Activated B cell treated with CpG ODN at 0.5 μM for 24 hours (primary cell): ENCODE data around the gene MAPK8IP1. TPM values are rescaled to one million over a fixed set of nuclear protein-coding genes. Genes with fewer than 3 reads are reported as not detected.

Experiments
- ATAC-seq: fragments of 200-7000 bp; cut with Tn5 transposase; one replicate; pipeline ENCODE4 v1.10.0; 2021; ENCODE audit warnings: low read depth, mild to moderate bottlenecking, moderate library complexity
- CTCF ChIA-PET: fragments of 350-600 bp; sonication (Branson Sonifier 250); formaldehyde crosslinking; loops from one replicate; lab custom pipeline; 2021; ENCODE audit warnings: antibody characterized with exemption; lab: Charles Lee
- POLR2A ChIA-PET: fragments of 350-600 bp; sonication (Branson Sonifier 250); formaldehyde crosslinking; loops from one replicate; lab custom pipeline; 2021; ENCODE audit warnings: antibody characterized with exemption; lab: Charles Lee
- DNase-seq: peaks from one replicate; pipeline ENCODE4 v3.0.0; 2022
- H3K27ac Mint-ChIP-seq: one replicate; pipeline ENCODE4 v1.8.0; 2020; ENCODE audit warnings: mixed read lengths
- H3K27me3 Mint-ChIP-seq: one replicate; pipeline ENCODE4 v1.8.0; 2021; ENCODE audit warnings: mixed read lengths
- H3K36me3 Mint-ChIP-seq: one replicate; pipeline ENCODE4 v1.8.0; 2021; ENCODE audit warnings: low read depth, mixed read lengths
- H3K4me1 Mint-ChIP-seq: one replicate; pipeline ENCODE4 v1.8.0; 2021; ENCODE audit warnings: mixed read lengths
- H3K4me3 Mint-ChIP-seq: one replicate; pipeline ENCODE4 v1.8.0; 2020; ENCODE audit warnings: mild to moderate bottlenecking, mixed read lengths
- H3K9me3 Mint-ChIP-seq: one replicate; pipeline ENCODE4 v1.8.0; 2020; ENCODE audit warnings: mixed read lengths
- intact Hi-C: fragments of 100-400 bp; cut with micrococcal nuclease; formaldehyde crosslinking; loops from one replicate; pipeline ENCODE4 v1.15.1; 2024
- total RNA-seq: library from RNA; stranded (reverse); gene quantifications from 2 replicates; pipeline ENCODE4 v1.2.3, GENCODE V29; 2022
- TF ChIP-seq, protein P1 (sequence below): fragments of 200-600 bp; IDR thresholded peaks from one replicate; pipeline ENCODE4 v1.8.0; 2022; ENCODE audit warnings: antibody characterized with exemption, mild to moderate bottlenecking

MAPK8IP1 gene
- total RNA-seq, 1 donor from 2014 or later: 1.9 TPM

DNA sequence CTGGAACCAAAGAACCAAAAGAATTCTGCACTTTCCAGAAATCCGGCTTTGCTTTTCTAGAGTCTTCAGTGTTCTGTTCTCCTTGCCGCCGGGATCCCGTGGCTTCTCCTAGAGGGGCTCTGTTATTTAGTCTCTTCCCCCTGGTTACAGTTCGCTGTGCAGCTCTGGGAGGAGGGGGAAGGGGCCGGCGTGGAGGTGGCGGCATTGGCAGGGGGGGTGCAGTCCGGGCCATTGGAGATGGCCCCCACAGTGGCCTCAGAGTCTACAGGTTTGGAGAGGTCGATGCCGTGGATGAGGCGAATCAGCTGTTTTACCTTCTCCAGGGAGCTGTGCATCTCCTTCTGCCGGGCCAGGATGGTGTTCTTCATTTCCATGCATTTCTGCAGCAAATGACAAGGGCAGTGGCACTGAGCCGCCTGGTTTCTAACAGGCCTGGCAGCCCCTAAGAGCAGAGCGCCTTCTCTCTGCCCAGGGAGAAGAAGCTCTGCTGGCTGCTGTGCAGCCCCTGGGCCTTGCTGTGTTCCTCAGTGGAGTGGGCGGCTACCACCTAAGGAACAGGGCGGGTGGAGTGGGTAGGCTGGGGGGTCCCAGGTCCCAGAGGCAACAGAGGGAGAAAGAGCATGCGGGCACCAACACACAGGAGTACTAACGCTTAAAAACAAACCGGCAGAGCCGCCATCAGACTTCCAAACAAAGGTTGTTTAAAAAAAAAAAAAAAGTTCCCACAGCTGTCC lies 48.6 kb downstream of the MAPK8IP1 start:
- H3K4me3 Mint-ChIP-seq: peak overlapping the region; percentile 94
- POLR2A ChIA-PET: interaction anchor here (2.1 to 14.9 kb wide), 3 partner anchors 11 to 87 kb away, joined by 11 to 263 read pairs (median 22); partner anchors contain the start of genes CRY2 and PEX16
- ATAC-seq (no peak), DNase-seq (no peak)
- H3K36me3 Mint-ChIP-seq: peaks cover 36% of the 10 kb centered on the region
- peaks cover 97% of the 10 kb centered on the region for H3K4me1 Mint-ChIP-seq
- H3K9me3 Mint-ChIP-seq: no peaks in the 10 kb centered on the region
- TF ChIP-seq, protein P1, sequence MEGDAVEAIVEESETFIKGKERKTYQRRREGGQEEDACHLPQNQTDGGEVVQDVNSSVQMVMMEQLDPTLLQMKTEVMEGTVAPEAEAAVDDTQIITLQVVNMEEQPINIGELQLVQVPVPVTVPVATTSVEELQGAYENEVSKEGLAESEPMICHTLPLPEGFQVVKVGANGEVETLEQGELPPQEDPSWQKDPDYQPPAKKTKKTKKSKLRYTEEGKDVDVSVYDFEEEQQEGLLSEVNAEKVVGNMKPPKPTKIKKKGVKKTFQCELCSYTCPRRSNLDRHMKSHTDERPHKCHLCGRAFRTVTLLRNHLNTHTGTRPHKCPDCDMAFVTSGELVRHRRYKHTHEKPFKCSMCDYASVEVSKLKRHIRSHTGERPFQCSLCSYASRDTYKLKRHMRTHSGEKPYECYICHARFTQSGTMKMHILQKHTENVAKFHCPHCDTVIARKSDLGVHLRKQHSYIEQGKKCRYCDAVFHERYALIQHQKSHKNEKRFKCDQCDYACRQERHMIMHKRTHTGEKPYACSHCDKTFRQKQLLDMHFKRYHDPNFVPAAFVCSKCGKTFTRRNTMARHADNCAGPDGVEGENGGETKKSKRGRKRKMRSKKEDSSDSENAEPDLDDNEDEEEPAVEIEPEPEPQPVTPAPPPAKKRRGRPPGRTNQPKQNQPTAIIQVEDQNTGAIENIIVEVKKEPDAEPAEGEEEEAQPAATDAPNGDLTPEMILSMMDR: no peak
- no peaks in the 10 kb centered on the region for H3K27me3 Mint-ChIP-seq
- peak overlapping the region; percentile 97 for H3K27ac Mint-ChIP-seq
- CTCF ChIA-PET: interaction anchor here (1.0 to 2.5 kb wide), 3 partner anchors 10 to 73 kb away, joined by 3 to 12 read pairs (median 8); no protein-coding TSS in a partner anchor
- intact Hi-C loops: loop anchor here (1.0 to 10.0 kb wide), 4 partner anchors 11 to 1367 kb away; partner anchors contain the start of genes ARHGAP1, CD82, SLC35C1 and ZNF408

DNA sequence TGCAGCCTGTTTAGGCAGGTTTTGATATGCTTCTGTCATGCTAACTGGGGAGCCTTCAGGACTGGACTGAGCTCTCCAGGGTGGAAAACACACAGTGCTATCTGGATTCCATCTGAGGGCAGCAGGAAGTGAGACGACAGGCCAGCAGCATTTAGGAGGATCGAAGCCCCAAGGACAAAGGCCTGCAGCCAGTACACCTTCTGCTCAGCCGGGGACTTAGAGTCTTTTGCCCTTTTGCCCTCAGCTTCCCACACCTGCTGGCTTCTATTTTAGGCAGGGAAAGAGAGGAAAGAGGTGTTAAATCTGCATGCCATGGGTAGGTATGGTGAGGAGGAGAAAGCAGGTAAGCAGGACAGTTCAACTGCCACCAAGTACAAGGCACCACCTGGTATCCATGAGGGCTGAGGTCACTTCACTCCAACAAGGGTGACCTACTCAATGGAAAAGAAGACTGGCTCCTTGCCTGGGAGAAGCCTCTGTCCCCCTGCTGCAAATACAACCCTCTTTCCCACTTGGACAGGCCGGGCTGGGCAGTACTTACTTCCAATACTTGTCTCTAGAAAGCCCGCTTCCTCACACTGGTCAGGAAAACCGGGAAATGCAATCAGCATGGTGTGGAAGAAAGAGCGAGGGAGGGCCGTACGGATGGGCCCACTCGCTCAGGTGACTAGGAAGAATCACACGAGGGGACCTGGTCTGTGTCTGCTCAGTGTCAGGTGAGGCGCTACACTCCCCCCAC lies 49.3 kb downstream of the MAPK8IP1 start:
- Mint-ChIP-seq H3K36me3 (peaks cover 36% of the 10 kb centered on the region), H3K4me3 (peak overlapping the region; percentile 60), H3K9me3 (no peaks in the 10 kb centered on the region), H3K27ac (peak overlapping the region; percentile 97), H3K4me1 (peaks cover 98% of the 10 kb centered on the region), H3K27me3 (no peaks in the 10 kb centered on the region)
- ChIA-PET CTCF (interaction anchor here (1.0 to 2.5 kb wide), 5 partner anchors 11 to 72 kb away, joined by 3 to 13 read pairs (median 8); no protein-coding TSS in a partner anchor), POLR2A (interaction anchor here (0.7 to 14.9 kb wide), 6 partner anchors 9 to 1104 kb away, joined by 4 to 263 read pairs (median 18); partner anchors contain the start of genes CRY2 and PEX16)
- ATAC-seq (no peak), DNase-seq (no peak)
- TF ChIP-seq, protein P1: no peak
- intact Hi-C loops: loop anchor here (1.0 to 10.0 kb wide), 4 partner anchors 87 to 1367 kb away; partner anchors contain the start of genes ARHGAP1, CD82, CRY2 and SLC35C1

DNA sequence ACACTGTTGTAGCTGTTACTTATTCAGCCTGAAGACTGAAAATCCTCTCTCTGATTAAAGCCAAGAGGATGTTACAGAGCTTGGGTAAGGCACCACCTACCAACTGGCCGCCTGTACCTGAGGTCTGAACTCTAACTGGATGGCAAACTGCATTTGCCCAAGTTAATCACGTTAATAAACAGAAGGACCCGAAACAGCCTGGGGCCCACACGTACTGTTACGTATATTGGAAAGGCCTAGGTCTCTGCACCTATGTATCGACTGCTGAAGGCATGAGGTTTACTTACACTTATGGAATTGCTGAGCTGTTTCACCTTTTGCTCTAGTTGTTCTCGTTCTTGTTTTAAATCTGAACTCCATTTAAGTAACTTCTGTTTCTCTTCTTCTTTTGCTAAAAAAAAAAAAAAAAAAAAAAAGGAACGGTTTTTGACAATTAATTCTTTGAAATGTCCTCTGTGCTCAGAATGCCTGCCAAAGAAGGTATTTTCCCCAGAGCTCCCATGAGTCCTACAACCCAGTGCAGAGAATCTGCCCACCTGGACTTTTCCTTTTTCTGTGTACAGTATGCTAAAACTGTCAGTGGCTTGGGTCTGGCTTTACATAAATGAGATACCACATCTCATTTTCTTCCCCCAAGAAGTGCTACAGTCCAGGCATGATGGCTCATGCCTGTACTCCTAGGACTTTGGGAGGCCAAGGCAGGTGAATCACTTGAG lies 50.1 kb downstream of the MAPK8IP1 start:
- Mint-ChIP-seq H3K4me1 (peaks cover 94% of the 10 kb centered on the region), H3K4me3 (peak overlapping the region; percentile 60), H3K9me3 (no peaks in the 10 kb centered on the region), H3K27me3 (no peaks in the 10 kb centered on the region), H3K36me3 (peaks cover 32% of the 10 kb centered on the region), H3K27ac (peak overlapping the region; percentile 97)
- CTCF ChIA-PET: interaction anchor here (0.6 to 2.5 kb wide), 4 partner anchors 11 to 62 kb away, joined by 3 to 13 read pairs (median 9); no protein-coding TSS in a partner anchor
- DNase-seq (no peak), ATAC-seq (peak; percentile 38)
- POLR2A ChIA-PET: interaction anchor here (0.6 to 14.9 kb wide), 11 partner anchors 10 to 1105 kb away, joined by 3 to 263 read pairs (median 7); partner anchors contain the start of genes ARHGAP1, CRY2, PEX16 and ZNF408
- TF ChIP-seq, protein P1: no peak
- intact Hi-C loops: loop anchor here (1.0 to 10.0 kb wide), 2 partner anchors 88 to 769 kb away; partner anchors contain the start of genes ARHGAP1, CRY2 and ZNF408

DNA sequence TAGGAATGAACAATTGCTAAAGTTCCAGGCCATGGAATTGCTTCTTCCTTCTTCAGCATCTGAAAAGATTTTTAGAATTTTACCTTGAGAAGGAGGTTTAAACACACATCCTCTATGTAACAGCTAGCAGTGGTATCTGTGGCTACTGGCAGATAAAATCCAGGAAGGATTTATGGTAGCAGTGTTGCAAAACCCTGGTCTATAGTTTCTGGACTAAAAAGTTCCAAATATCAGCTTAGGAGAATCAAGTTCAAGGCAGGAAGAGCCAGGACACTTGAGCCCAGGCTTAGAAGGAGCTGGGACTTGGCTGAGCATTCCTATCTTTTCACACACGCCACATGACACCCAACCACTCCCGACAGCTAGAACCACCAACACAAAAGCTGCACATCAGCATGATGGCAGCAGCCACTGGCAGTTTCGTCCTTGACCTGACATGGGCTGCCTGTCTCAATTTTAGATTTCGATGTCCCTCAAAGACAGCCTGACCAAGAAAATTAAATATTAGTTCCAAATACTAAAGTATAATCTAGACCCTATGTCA lies 51.1 kb downstream of the MAPK8IP1 start:
- H3K9me3 Mint-ChIP-seq: no peaks in the 10 kb centered on the region

More for the DNA sequence above, 51.1 kb downstream of the MAPK8IP1 start:
- ChIA-PET POLR2A (interaction anchor here (0.8 to 14.9 kb wide), 6 partner anchors 11 to 184 kb away, joined by 3 to 263 read pairs (median 16); partner anchors contain the start of genes CRY2 and PEX16), CTCF (interaction anchor here (1.9 to 2.5 kb wide), 3 partner anchors 12 to 63 kb away, joined by 6 to 13 read pairs (median 12); no protein-coding TSS in a partner anchor)
- Mint-ChIP-seq H3K36me3 (peaks cover 32% of the 10 kb centered on the region), H3K4me1 (peaks cover 85% of the 10 kb centered on the region), H3K4me3 (no peak overlapping the region), H3K27ac (peak overlapping the region; percentile 65), H3K27me3 (no peaks in the 10 kb centered on the region)
- DNase-seq: no peak
- TF ChIP-seq, protein P1: no peak
- no peak for ATAC-seq
- intact Hi-C loops: loop anchor here (10.0 kb wide), 1 partner anchor 768 kb away; the partner anchor contains the start of genes ARHGAP1 and ZNF408
